GM12891 (cell line): Measurements from ENCODE around the gene FETUB.

Experiments
- DNase-seq: peaks from one replicate; pipeline ENCODE4 v3.0.0; 2011; ENCODE audit warnings: low spot score; ENCODE audit not compliant: insufficient read length
- FAIRE-seq: peaks from 2 replicates; lab custom pipeline; 2011; peaks lifted over from hg19 to GRCh38; lab: Jason Lieb, UNC
- PAX5 ChIP-seq: IDR thresholded peaks from 2 replicates; pipeline ENCODE4 v1.6.1; 2011; ENCODE audit warnings: low read length, moderate library complexity, mild to moderate bottlenecking; ENCODE audit not compliant: insufficient read depth, severe bottlenecking
- POLR2A ChIP-seq: IDR thresholded peaks from 2 replicates; pipeline ENCODE4 v1.6.1; 2011; ENCODE audit warnings: low read depth, low read length, control low read depth
- POLR2AphosphoS5 ChIP-seq: IDR thresholded peaks from 2 replicates; pipeline ENCODE4 v1.6.1; 2011; ENCODE audit warnings: low read depth, low read length, control low read depth
- POU2F2 ChIP-seq: IDR thresholded peaks from 2 replicates; pipeline ENCODE4 v1.6.1; 2011; ENCODE audit warnings: low read depth, mild to moderate bottlenecking, control low read depth, low read length, moderate library complexity
- SPI1 ChIP-seq: IDR thresholded peaks from 2 replicates; pipeline ENCODE4 v1.6.1; 2011; ENCODE audit warnings: low read depth, low read length, control low read depth
- TAF1 ChIP-seq: IDR thresholded peaks from 2 replicates; pipeline ENCODE4 v1.6.1; 2011; ENCODE audit warnings: low read depth, low read length, control low read depth

FETUB gene

GRCh38 chr3:186620213-186621092, 19.7 kb upstream of the FETUB start:
- no peak for FAIRE-seq
- DNase-seq, result no peak
- TF ChIP-seq SPI1 (no peak), POLR2AphosphoS5 (no peak), PAX5 (no peak), TAF1 (no peak), POLR2A (no peak), POU2F2 (no peak)

GRCh38 chr3:186621894-186622650, 18.1 kb upstream of the FETUB start:
- DNase-seq (no peak), FAIRE-seq (no peak)
- TF ChIP-seq POLR2A (no peak), POLR2AphosphoS5 (no peak), POU2F2 (no peak), PAX5 (no peak), TAF1 (no peak), SPI1 (no peak)

- DNase-seq (no peak), FAIRE-seq (no peak)
- no peak for TF ChIP-seq PAX5
- no peak for TF ChIP-seq POLR2AphosphoS5
- TF ChIP-seq TAF1, result no peak
- no peak for TF ChIP-seq POLR2A
- TF ChIP-seq SPI1, result no peak
- no peak for TF ChIP-seq POU2F2
Observed at GRCh38 chr3:186622651-186623310, 17.4 kb upstream of the FETUB start.

GRCh38 chr3:186624598-186624997, 15.6 kb upstream of the FETUB start:
- FAIRE-seq (no peak), DNase-seq (no peak)
- TF ChIP-seq PAX5 (no peak), POU2F2 (no peak)

- no peak for DNase-seq
- FAIRE-seq, result no peak
- TF ChIP-seq SPI1 (no peak), POU2F2 (no peak), POLR2AphosphoS5 (no peak), POLR2A (no peak), TAF1 (no peak)
Observed at GRCh38 chr3:186625600-186626042, 14.6 kb upstream of the FETUB start.

GRCh38 chr3:186626254-186626847, 13.8 kb upstream of the FETUB start:
- no peak for TF ChIP-seq POLR2AphosphoS5
- no peak for TF ChIP-seq POU2F2
- no peak for TF ChIP-seq TAF1
- no peak for TF ChIP-seq SPI1
- TF ChIP-seq PAX5, result no peak
- no peak for TF ChIP-seq POLR2A
- DNase-seq, result no peak
- FAIRE-seq, result no peak

GRCh38 chr3:186627852-186628414, 12.3 kb upstream of the FETUB start:
- DNase-seq (no peak), FAIRE-seq (no peak)
- TF ChIP-seq POU2F2 (no peak), POLR2A (no peak), TAF1 (no peak), PAX5 (no peak), SPI1 (no peak), POLR2AphosphoS5 (no peak)

GRCh38 chr3:186628756-186629155, 11.4 kb upstream of the FETUB start:
- DNase-seq (no peak), FAIRE-seq (no peak)
- TF ChIP-seq SPI1 (no peak), PAX5 (no peak), POLR2A (no peak), POLR2AphosphoS5 (no peak), POU2F2 (no peak), TAF1 (no peak)
